ENCODE measurements around the gene LBH.

The LBH gene

GRCh38 chr2:30222636-30223360, 8.5 kb upstream of the LBH start:
- no peak overlapping the region for H2AFZ ChIP-seq (ENCODE audit: low read depth, low read length)
- H3K9ac ChIP-seq (ENCODE audit: low read length): no peak overlapping the region
- H3K9me3 ChIP-seq (ENCODE audit: insufficient read depth, low read length): no peaks in the 10 kb centered on the region
- TF ChIP-seq CTCF (IDR thresholded peaks at IDR 0.05; ENCODE audit: low read depth, low read length): no peak
- no peak for TF ChIP-seq EZH2phosphoT487 (IDR thresholded peaks at IDR 0.05; ENCODE audit: low read depth)
- H3K4me2 ChIP-seq (ENCODE audit: low read length): peak overlapping the region; percentile 81
- H4K20me1 ChIP-seq (ENCODE audit: insufficient read depth, low read length): no peaks in the 10 kb centered on the region
- no peaks in the 10 kb centered on the region for H3K36me3 ChIP-seq (replicated peaks; ENCODE audit: low read depth, low read length)
- peak overlapping the region; percentile 16 for H3K27ac ChIP-seq (ENCODE audit: low read length)
- H3K4me1 ChIP-seq (ENCODE audit: low read length): peaks cover 63% of the 10 kb centered on the region
- H3K4me3 ChIP-seq (ENCODE audit: low read length): peak overlapping the region; percentile 13; the same call in 1 of the 2 replicates
- no peaks in the 10 kb centered on the region for H3K79me2 ChIP-seq (ENCODE audit: low read length)
- peaks cover 45% of the 10 kb centered on the region for H3K27me3 ChIP-seq (ENCODE audit: low read depth, low read length)

- H3K4me2 ChIP-seq (ENCODE audit: low read length): peak overlapping the region; percentile 81
- H3K9ac ChIP-seq (ENCODE audit: low read length): peak overlapping the region; percentile 8; the same call in 1 of the 2 replicates
- TF ChIP-seq EZH2phosphoT487 (IDR thresholded peaks at IDR 0.05; ENCODE audit: low read depth) (no peak), CTCF (IDR thresholded peaks at IDR 0.05; ENCODE audit: low read depth, low read length) (no peak)
Measured at GRCh38 chr2:30223413-30223874, 7.9 kb upstream of the LBH start.

GRCh38 chr2:30224151-30224550, 7.2 kb upstream of the LBH start:
- Histone ChIP-seq H3K79me2 (ENCODE audit: low read length) (no peaks in the 10 kb centered on the region), H2AFZ (ENCODE audit: low read depth, low read length) (no peak overlapping the region), H3K27ac (ENCODE audit: low read length) (peak overlapping the region; percentile 32; the same call in 1 of the 2 replicates), H3K4me2 (ENCODE audit: low read length) (peak overlapping the region; percentile 81), H3K4me3 (ENCODE audit: low read length) (peak overlapping the region; percentile 28), H3K4me1 (ENCODE audit: low read length) (peaks cover 53% of the 10 kb centered on the region), H3K9ac (ENCODE audit: low read length) (peak overlapping the region; percentile 8; the same call in 1 of the 2 replicates), H3K9me3 (ENCODE audit: insufficient read depth, low read length) (no peaks in the 10 kb centered on the region), H3K36me3 (replicated peaks; ENCODE audit: low read depth, low read length) (no peaks in the 10 kb centered on the region), H4K20me1 (ENCODE audit: insufficient read depth, low read length) (no peaks in the 10 kb centered on the region), H3K27me3 (ENCODE audit: low read depth, low read length) (peaks cover 31% of the 10 kb centered on the region)
- TF ChIP-seq EZH2phosphoT487 (IDR thresholded peaks at IDR 0.05; ENCODE audit: low read depth) (no peak), CTCF (IDR thresholded peaks at IDR 0.05; ENCODE audit: low read depth, low read length) (no peak)

More at GRCh38 chr2:30223413-30223874, 7.9 kb upstream of the LBH start:
- no peaks in the 10 kb centered on the region for H3K9me3 ChIP-seq (ENCODE audit: insufficient read depth, low read length)
- peak overlapping the region; percentile 28 for H3K4me3 ChIP-seq (ENCODE audit: low read length)
- H3K79me2 ChIP-seq (ENCODE audit: low read length): no peaks in the 10 kb centered on the region
- H3K27me3 ChIP-seq (ENCODE audit: low read depth, low read length): peaks cover 38% of the 10 kb centered on the region
- no peaks in the 10 kb centered on the region for H4K20me1 ChIP-seq (ENCODE audit: insufficient read depth, low read length)
- H3K4me1 ChIP-seq (ENCODE audit: low read length): peaks cover 57% of the 10 kb centered on the region
- peak overlapping the region; percentile 32 for H3K27ac ChIP-seq (ENCODE audit: low read length)
- H2AFZ ChIP-seq (ENCODE audit: low read depth, low read length): no peak overlapping the region
- H3K36me3 ChIP-seq (replicated peaks; ENCODE audit: low read depth, low read length): no peaks in the 10 kb centered on the region

GRCh38 chr2:30225131-30225762, 6.1 kb upstream of the LBH start:
- H3K27me3 ChIP-seq (ENCODE audit: low read depth, low read length): peaks cover 22% of the 10 kb centered on the region
- no peak overlapping the region for H3K27ac ChIP-seq (ENCODE audit: low read length)
- peaks cover 53% of the 10 kb centered on the region for H3K4me1 ChIP-seq (ENCODE audit: low read length)
- peak overlapping the region; percentile 67 for H3K4me3 ChIP-seq (ENCODE audit: low read length)
- no peaks in the 10 kb centered on the region for H4K20me1 ChIP-seq (ENCODE audit: insufficient read depth, low read length)
- TF ChIP-seq EZH2phosphoT487 (IDR thresholded peaks at IDR 0.05; ENCODE audit: low read depth): no peak
- TF ChIP-seq CTCF (IDR thresholded peaks at IDR 0.05; ENCODE audit: low read depth, low read length): no peak
- H3K4me2 ChIP-seq (ENCODE audit: low read length): peak overlapping the region; percentile 81
- H3K9me3 ChIP-seq (ENCODE audit: insufficient read depth, low read length): no peaks in the 10 kb centered on the region
- no peaks in the 10 kb centered on the region for H3K36me3 ChIP-seq (replicated peaks; ENCODE audit: low read depth, low read length)
- H3K79me2 ChIP-seq (ENCODE audit: low read length): no peaks in the 10 kb centered on the region
- peak overlapping the region; percentile 42; the same call in 1 of the 2 replicates for H3K9ac ChIP-seq (ENCODE audit: low read length)
- peak overlapping the region; percentile 52 for H2AFZ ChIP-seq (ENCODE audit: low read depth, low read length)

All from OCI-LY3 (cell line).